ENCODE measurements around the gene KCTD19.
"Not testable (repeated sequence)": the region's sequence is repeated elsewhere in the genome, so short reads cannot be mapped to it uniquely, and the experiment has no call there.

The KCTD19 gene

DNA sequence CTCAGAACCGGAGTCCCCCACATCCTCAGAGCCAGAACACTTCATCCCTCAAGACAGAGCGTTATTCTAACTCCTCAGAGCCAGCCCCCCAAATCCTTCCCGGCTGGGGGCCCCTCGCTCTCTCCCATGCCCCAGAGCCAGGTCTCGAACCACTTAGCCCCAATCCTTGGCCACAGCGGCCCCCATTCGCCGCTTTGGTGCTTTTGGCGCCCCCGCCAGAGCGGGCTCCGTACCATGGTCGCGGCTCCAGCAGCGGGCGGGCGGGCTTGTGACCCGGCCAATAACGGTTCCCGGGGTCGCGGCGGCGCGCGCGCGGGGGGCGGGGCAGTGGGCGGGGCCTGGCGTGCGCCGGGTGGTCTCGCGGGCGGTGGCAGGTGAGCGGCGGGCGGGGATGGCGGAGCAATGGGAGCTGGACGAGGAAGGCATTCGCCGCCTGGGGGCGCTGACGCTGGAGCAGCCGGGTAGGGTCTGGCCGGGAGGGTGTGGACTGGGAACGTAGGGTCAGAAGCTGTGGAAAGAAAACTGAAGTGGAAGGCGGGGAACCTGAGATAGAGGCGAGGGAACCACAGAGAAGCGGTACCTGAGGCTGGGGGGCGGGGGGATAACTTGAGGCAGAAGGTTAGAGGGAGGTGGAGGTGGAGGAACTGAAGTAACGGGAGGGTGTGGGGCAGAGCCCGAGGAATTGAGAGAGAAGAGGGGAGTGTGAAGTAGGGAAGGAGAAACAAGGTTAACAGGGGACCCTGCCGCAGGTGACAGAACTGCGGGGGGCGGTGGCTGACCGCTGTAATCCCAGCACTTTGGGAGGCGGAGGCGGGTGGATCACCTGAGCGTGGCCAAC is at the start of gene KCTD19, which contains the start of gene LRRC36:
KCTD19 (minus strand) TSS at position 270 of the 838 bp plus-strand sequence; CDS start at position 236, 34 bp downstream.
LRRC36 (plus strand) TSS at position 344 of the 838 bp plus-strand sequence; CDS start at position 392, 48 bp downstream.
- peak; percentile 20 to 24 for DNase-seq

DNA sequence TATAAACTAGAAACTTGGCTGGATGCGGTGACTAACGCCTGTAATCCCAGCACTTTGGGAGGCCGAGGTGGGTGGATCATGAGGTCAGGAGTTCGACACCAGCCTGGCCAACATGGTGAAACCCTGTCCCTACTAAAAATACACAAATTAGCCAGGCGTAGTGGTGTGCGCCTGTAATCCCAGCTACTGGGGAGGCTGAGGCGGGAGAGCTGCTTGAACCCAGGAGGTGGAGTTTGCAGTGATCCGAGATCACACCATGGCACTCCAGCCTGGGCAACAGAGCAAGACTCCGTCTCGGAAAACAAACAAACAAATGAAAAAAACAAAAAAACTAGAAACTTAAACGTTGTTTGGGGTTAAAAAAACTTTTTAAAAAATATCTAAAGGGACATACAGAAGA is 49.5 kb upstream of the KCTD19 start:
- not testable (repeated sequence) for DNase-seq

DNA sequence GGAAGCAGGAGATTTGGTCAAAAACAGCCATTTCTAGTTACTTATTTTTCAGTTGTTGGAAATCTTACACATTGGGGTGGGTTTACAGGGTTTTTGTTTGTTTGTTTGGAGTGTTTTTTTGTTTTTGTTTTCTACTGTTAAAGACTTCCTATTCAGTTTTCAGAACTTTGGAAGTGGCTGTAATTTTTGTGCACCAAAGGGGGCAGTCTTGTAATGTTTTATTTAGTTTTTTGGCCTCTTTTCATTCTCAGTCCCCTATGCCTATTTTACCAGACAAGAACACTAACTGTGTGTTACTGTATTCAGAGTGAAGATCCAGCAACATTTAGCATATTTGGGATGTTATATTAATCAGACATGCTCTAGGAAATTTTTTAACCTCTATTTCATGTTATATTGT is 46.1 kb upstream of the KCTD19 start:
- DNase-seq = no peak

DNA sequence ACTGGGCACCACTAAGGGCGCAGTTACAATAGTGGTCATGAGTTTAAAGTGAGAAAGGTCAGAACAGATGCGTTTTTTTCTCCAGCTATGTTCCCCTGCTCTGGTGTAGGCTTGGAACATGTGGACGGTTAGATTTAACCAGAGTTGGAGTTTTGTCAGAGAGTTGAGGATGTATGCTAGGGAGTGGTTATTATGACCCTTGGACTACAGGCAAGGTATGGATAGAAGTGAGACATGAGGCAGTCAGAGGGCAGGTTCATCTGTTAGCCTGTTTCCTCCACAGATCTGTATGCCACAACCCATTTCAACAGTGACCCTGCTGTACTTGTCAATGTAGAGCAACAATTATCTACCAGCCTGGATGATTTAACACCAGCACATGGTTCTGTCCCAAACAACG is 44.1 kb upstream of the KCTD19 start:
- DNase-seq = no peak

DNA sequence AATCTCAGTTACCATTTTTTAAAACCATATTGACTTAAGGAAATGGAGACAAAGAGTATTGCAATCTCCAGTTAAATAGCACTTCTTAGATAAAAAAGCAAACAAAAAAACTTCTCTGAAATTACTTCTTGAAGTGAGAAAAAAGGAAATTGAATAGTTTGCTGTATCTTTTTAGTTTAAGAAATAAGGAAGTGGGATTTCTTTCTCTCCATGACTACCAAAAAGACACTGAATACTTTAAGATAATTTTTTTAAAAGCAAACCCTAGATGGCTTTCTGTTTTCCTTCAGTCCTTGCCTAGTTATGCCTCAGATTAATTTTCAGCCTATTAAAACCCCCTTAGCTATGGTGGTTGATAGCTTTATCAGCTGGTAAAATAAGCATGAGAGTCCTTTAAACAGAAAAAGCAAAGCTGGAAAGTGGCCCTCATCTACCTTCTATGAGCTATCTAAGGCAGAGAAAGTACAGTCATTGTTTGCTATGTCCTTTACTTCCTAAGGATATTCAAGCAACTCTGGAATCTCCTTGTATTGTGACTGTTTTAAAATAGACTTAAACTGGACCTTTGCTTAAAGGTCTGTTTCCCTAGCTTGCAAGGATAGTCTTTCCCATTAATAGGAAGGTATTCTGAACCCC is 38.2 kb upstream of the KCTD19 start:
- DNase-seq = no peak

DNA sequence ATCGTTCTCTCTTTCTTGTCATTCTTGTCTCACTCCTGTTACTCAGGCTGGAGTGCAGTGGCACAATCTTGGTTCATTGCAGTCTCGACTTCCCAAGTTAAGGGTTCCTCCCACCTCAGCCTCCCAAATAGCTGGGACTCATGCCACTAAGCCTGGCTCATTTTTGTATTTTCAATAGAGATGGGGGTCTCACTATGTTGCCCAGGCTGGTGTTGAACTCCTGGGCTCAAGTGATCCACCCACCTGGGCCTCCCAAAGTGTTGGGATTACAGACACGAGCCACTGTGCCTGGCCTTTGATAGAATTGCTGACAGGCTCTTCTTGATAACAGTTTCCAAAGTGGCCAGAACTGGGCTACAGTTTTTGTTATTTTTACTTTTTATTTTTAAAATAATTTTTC is 34.5 kb upstream of the KCTD19 start:
- DNase-seq = no peak

DNA sequence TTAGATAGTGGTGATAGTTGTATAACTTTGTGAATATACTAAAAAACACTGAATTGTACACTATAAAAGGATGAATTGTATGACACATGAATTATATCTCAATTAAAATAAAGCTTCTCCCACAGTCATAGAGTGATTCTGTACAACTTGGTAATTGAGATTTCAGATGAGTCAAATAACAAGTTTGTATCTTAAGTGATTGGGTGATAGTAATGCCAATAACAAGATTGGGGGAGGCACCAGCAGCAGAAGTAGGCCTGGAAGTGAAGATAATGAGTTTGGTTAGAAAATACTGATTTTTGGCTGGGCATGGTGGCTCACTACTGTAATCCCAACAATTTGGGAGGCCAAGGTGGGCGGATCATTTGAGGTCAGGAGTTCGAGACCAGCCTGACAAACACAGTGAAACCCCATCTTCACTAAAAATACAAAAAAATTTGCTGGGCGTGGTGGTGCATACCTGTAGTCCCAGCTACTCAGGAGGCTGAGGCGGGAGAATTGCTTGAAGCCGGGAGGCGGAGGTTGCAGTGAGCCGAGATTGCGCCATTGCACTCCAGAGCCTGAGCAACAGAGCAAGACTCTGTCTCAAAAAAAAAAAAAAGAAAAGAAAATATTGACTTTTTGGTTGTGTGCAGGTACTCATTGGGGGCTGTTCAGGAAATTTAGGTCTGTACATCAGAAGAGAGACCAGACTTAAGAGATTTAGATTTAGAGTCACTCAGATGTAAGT is 33.2 kb upstream of the KCTD19 start:
- DNase-seq = not testable (repeated sequence)

DNA sequence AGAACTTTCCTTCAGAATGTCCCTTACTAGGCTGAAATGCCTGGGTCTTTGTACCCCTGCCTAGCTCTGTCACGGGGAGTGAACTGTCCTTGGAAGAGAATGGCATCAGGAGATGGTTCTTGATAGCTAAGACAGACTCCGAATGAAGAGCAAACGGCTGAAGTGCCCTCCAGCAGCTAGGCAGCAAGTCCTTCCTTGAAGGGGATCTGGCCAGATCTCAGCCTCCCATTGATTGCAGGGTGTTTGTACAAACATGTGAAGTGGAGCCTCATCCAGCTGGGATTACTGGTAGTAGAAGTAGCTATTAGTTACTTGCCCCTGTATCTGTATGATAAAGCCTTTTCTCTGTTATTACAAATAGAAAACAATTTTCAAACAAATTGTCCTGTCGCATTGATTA is 31.0 kb upstream of the KCTD19 start:
- no peak for DNase-seq

DNA sequence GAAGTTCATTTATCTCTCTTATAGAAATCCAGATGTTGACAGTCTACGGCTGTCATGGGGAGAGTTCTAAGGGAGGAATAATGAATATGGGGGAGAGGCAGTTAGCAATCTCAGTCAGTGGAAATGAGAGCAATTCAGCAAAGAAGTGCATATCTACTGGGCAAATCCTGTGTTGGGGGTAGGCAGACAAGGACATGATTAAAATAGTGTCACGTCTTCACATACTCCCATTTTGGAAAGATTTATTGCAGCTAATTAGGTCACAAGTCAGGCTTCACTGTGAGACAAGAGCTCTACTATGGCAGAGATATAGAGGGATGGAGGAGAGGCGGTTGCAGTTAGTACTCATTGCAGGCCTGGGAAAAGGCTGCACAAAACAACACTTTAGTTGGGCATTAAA is 29.9 kb upstream of the KCTD19 start:
- DNase-seq = no peak

DNA sequence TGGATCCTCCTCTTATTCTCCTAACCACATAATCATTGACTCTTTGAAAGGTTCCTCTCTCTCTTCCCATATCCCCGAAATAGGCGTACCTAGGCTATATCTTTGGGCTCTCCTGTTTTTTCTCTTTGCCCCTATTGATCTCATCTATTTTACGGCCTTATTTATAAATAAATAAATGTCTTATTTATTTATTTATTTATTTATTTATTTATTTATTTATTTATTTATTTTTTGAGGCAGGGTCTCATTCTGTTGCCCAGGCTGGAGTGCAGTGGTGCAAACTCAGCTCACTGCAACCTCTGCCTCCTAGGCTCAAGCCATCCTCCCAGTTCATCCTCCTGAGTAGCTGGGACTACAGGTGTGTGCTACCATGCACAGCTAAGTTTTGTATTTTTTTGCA is 25.9 kb upstream of the KCTD19 start:
- not testable (repeated sequence) for DNase-seq

DNA sequence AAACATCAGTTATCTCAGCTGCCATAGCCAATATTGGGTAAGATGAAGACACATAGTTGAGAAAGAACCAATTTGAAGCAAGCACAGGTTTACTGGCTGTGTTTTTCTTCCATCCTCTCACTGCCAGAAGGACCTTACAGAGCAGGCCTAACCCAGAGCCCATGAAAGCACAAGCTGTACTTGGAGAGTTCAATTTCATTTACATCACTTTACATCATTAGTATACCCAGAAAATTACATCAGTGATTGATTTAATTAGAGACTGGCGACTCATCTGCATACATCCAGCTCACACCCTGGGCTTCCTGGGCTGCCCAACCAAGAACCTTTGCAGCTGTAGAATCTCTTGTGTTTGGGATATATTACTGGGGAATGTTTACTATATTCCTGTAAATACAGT is 23.8 kb upstream of the KCTD19 start:
- DNase-seq = no peak

DNA sequence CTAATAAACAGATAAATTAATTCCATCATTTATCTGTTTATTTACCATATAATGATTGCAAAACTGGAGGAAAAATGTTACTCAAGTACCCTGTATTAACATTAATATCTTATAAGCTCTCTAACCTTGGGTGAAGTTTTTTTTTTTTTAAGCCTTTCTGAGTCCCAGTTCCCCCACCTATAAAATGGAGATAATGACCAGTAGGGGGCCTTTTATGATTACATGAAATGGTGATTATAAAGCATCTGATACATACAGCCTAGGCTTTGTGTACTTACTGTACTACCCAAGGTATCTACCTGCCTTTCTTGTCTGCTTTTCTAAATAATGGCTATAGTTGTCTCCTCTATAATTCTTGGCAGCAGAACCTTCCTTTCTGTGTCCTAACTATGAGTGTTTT is 22.6 kb upstream of the KCTD19 start:
- no peak for DNase-seq

DNA sequence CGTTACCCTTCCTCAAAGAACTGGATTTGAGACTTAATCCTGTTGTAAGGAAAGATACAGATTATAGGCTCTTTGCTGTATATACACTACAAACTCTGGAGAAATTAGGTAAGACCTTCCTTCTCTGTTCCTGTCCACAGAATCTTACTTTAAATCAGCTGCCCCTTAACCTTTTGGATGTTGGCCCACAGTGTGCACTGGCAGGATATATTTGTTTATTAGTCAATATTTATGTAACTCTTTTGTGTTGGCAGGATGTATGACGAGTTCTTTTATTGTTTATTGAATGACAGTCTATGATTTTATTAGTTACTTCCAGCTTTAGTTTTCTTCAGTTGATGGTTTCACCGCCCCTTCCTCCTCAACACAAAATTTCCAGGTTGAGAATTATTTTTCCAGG is 19.8 kb upstream of the KCTD19 start:
- DNase-seq = no peak

DNA sequence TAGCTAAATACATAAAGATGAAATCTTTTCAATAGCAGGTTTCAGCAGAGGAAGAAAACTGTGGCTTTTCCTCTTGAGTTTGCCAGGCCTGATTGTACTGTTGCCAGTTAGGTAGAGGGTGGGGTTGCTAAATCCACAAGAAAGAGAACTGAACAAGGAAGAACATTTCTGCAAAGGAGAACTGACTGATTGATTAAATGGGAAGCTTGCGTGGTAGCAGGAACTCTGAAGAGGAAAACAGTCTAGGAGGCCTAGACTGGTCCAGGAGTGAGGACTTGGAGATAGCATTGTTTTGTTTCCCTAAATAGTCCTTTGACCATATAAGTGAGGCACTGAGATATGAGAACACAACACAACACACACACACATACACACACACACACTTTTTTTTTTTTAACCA is 18.9 kb upstream of the KCTD19 start:
- no peak for DNase-seq

DNA sequence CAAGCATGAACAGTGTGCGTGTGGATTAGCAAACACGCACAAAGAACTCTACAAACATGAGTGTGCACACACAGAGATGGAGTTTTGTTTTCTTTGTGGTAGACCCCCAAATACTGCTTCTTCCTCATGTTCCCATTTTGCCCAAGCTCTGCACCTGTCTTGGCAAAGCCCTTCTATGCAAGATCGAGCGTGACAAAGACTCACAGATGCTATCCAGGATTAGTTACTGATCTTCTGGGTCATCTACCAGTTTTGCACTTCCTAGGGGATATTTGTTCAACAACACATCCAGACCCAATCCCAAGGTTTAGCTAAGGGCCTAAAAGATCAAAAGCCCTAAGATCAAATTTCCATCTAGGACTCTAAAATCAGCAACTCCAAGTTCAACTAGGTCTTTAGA is 16.1 kb upstream of the KCTD19 start:
- no peak for DNase-seq

DNA sequence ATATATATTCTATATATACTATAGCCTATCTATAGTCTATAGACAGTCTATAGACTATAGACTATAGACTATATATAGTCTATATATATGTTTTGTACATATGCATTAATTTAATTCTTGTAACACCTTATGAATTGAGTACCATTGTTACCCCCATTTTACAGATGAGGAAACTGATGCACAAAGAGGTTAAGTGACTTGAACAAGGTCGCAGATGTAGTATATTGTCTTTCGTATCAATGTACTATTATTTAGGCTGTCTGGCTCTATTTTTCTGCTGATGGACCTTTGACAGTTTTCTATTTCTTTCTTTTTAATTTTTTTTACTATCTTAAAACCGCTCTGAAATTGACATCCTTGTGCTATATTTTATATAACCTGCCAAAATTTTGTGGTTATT is 14.7 kb upstream of the KCTD19 start:
- no peak for DNase-seq

DNA sequence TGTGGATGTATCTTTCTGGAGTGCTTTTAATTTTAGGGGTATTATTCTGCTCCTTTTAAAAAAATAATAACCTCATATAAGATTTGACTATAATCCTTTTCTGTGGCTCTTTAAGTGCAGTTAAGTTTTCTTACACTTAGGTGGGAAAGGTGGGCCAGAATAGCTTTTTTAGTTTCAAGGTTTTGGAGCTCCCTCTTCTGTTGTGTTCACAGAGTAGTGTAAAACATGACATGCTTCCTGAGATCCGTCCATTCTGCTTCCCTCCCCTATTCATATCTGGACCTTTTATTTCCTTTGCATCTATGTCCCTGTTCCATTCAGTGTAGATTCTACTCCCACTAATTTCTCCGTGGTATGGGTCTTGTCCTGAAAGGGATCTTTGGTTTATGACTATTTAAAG is 12.9 kb upstream of the KCTD19 start:
- no peak for DNase-seq

DNA sequence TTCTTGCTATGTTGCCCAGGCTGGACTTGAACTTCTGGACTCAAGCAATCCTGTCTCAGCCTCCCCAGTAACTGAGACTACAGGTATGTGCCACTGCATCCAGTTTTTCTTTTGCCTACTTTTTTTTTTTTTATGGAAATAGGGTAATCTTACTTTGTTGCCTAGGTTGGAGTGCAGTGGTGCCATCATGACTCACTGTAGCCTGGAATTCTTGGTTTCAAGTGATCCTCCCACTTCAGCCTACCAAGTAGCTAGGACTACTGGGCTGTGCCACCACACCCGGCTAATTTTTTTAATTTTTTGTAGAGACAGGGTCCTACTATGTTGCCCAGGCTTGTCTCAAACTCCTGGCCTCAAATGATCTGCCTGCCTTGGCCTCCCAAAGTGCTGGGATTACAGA is 10.1 kb upstream of the KCTD19 start:
- DNase-seq = no peak

DNA sequence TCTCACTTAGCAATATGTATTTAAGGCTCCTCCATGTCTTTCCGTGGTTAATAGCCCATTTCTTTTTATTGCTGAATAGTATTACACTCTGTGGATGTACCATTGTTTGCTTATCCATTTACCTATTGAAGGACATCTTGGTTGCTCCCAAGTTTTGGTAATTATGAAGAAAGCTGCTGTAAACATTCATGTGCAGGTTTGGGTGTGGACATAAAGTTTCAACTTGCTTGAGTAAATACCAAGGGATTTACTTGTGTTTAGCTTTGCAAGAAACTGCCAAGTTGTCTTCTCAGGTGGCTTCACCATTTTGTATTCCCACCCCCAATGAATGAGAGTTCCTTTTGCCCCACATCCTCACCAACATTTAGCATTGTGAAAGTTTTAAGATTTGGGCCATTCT is 9.6 kb upstream of the KCTD19 start:
- DNase-seq = no peak

DNA sequence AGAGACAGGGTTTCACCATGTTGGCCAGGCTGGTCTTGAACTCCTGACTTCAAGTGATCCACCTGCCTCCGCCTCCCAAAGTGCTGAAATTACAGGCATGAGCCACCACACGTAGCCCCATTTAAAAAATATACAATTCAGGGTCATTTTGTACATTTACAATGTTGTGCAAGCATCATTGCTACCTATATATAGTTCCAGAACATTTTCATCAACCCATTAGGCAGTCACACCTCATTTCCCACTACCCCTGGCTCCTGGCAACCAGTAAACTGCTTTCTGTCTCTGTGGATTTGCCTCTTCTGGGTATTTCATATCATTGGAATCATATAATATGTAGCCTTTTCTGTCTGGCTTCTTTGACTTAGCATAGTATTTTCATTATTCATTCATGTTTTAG is 6.8 kb upstream of the KCTD19 start:
- DNase-seq = no peak

DNA sequence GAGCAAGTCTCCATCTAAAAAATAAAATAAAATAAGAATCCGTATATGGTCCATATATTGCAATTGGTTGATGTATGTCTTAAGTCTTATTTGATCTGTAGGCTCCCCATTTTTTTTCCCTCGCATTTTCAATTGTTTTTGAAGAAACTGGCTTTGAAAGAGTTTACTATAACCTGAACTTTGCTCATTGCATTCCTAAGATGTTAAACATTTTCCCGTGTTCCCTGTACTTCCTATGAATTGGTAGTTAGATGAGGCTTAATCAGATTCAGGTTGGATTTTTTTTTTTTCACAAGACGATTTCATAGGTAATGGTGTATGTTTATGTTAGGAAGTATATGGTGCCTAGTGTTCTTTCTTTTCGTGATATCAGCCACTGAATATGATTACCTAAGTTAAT is 3.4 kb upstream of the KCTD19 start:
- no peak for DNase-seq

DNA sequence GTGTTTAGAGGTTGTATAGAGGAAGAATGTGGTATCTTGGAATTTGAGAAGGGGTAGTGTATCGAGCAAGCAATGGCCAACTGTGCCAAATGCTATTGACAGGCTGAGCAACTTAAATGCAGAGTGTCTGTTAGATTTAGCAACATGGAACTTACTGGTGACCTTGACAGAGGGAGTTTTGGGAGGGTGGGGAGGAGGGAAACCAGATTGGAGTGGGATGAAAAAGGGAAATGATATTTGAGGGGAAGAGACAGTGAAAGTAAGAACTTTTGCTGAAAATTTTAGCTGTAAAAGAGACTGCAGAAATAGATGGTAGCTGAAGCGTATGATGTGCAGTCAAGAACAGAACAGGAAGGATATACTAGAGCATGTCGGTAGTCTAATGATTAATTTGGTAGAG is 1.2 kb upstream of the KCTD19 start:
- no peak for DNase-seq

DNA sequence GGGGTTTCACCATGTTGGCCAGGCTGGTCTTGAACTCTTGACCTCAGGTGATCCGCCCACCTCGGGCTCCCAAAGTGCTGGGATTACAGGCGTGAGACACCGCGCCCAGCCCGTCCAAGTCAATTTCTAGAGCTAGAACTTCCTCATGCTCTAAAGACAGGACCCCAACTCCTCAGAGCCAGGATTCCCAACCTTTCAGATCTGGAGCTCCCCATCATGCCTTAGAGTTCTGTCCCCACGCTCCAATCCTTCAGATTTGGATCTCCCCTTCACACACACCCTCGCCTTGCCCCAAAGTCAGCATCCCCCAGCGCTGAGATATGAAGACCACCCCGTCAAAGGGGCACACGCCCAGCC is 448 bp downstream of the KCTD19 start:
- no peak for DNase-seq

DNA sequence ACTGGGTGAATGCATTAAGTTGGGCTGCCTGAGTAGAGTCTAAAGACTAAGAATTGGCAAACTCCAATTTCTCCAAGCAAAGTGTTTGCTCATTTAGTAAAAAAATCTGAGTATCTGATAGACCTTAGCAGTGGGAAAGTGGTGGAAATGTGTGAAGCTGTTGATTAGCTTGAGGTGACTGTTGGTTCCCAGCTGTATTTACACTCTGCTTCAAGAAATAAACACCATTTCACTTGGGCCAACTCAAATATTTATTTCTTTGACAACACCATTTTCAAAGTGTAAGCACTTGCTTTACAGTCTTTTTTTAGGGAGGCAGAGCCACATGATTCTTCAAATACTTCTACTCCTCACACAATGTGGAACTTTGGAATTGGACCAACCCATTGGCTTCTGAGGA is 8.7 kb downstream of the KCTD19 start:
- DNase-seq = no peak

Data from activated CD4-positive, alpha-beta T cell treated with anti-CD3 and anti-CD28 coated beads, Interleukin-2, amount 50 U/mL, for 4 hours (primary cell).